ENCODE results near the gene SMARCA4.
A peak's percentile ranks its signal among the peaks of the same experiment; 100 is the strongest.

SMARCA4 gene

GRCh38 chr19:10960314-10961072 is at the start of gene SMARCA4:
Gene SMARCA4 (plus strand): TSS chr19:10961030. CDS start chr19:10984152, 23,122 bp downstream.
- H3K4me3 ChIP-seq (ENCODE audit: low read depth, low read length), result peak within 1 kb of the TSS; percentile 88

GRCh38 chr19:10911579-10912363 is 49.1 kb upstream of the SMARCA4 start:
- H3K4me3 ChIP-seq (ENCODE audit: low read depth, low read length), result no peak overlapping the region

- no peak overlapping the region for H3K4me3 ChIP-seq (ENCODE audit: low read depth, low read length)
Observed at GRCh38 chr19:10912619-10913018, 48.2 kb upstream of the SMARCA4 start.

- no peak overlapping the region for H3K4me3 ChIP-seq (ENCODE audit: low read depth, low read length)
Observed at GRCh38 chr19:10913716-10914340, 47.0 kb upstream of the SMARCA4 start.

GRCh38 chr19:10915130-10916091 is 45.4 kb upstream of the SMARCA4 start:
- H3K4me3 ChIP-seq (ENCODE audit: low read depth, low read length), result no peak overlapping the region

GRCh38 chr19:10916602-10917001 is 44.2 kb upstream of the SMARCA4 start:
- H3K4me3 ChIP-seq (ENCODE audit: low read depth, low read length), result no peak overlapping the region

- H3K4me3 ChIP-seq (ENCODE audit: low read depth, low read length), result no peak overlapping the region
Observed at GRCh38 chr19:10918359-10918758, 42.5 kb upstream of the SMARCA4 start.

- no peak overlapping the region for H3K4me3 ChIP-seq (ENCODE audit: low read depth, low read length)
Observed at GRCh38 chr19:10919352-10920287, 41.2 kb upstream of the SMARCA4 start.

- no peak overlapping the region for H3K4me3 ChIP-seq (ENCODE audit: low read depth, low read length)
Observed at GRCh38 chr19:10920288-10920655, 40.6 kb upstream of the SMARCA4 start.

- H3K4me3 ChIP-seq (ENCODE audit: low read depth, low read length), result no peak overlapping the region
Observed at GRCh38 chr19:10920781-10921180, 40.0 kb upstream of the SMARCA4 start.

- H3K4me3 ChIP-seq (ENCODE audit: low read depth, low read length), result no peak overlapping the region
Observed at GRCh38 chr19:10921199-10921909, 39.5 kb upstream of the SMARCA4 start.

GRCh38 chr19:10921910-10922637 is 38.8 kb upstream of the SMARCA4 start:
- H3K4me3 ChIP-seq (ENCODE audit: low read depth, low read length), result no peak overlapping the region

GRCh38 chr19:10922638-10923014 is 38.2 kb upstream of the SMARCA4 start:
- H3K4me3 ChIP-seq (ENCODE audit: low read depth, low read length), result no peak overlapping the region

GRCh38 chr19:10923260-10924112 is 37.3 kb upstream of the SMARCA4 start:
- H3K4me3 ChIP-seq (ENCODE audit: low read depth, low read length), result no peak overlapping the region

GRCh38 chr19:10924597-10924996 is 36.2 kb upstream of the SMARCA4 start:
- no peak overlapping the region for H3K4me3 ChIP-seq (ENCODE audit: low read depth, low read length)

GRCh38 chr19:10927730-10928562 is 32.9 kb upstream of the SMARCA4 start:
- peak overlapping the region; percentile 92 for H3K4me3 ChIP-seq (ENCODE audit: low read depth, low read length)

All from iPS-11a (cell line).